HS-27A (cell line): ENCODE data around the gene HSFX3.
"Not testable (repeated sequence)": the region's sequence is repeated elsewhere in the genome, so short reads cannot be mapped to it uniquely, and the experiment has no call there.

Source experiments
- DNase-seq: peaks from one replicate; pipeline ENCODE4 v3.0.0-alpha.2; 2012; ENCODE audit warnings: low read depth, missing footprints

HSFX3 gene

DNA sequence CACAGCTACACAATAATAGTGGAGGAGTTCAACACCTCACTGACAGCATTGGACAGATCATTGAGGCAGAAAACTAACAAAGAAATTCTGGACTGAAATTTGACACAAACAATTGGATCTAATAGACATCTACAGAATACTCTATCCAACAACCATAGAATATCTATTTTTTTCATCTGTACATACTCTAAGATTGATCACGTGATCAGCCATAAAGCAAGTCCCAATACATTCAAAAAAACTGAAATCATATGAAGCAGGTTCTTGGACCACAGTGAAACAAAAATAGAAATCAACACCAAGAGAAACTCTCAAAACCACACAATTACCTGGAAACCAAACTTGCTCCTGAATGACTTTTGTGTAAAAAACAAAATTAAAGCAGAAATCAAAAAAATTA, 32.4 kb downstream of the HSFX3 start:
- no peak for DNase-seq

DNA sequence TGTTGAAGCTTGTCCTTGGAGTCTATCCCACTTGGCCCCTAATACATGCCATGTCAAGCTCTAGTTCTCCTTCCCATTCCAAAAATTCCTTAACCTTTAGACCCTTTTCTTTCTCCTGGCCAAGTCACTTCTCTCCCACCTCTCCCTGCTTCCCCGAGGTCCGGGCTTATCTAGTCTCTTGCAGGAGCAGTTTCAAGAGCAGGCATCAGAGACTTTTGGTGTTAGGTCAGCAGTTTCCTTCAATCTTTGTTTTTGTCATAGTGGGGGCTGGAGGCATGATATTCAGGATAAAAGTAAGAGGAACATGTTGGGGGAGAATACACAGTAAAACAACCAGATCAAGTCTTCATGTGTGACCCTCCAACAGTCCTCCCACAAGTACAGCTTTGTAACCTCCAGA, 33.1 kb downstream of the HSFX3 start:
- DNase-seq, result no peak

DNA sequence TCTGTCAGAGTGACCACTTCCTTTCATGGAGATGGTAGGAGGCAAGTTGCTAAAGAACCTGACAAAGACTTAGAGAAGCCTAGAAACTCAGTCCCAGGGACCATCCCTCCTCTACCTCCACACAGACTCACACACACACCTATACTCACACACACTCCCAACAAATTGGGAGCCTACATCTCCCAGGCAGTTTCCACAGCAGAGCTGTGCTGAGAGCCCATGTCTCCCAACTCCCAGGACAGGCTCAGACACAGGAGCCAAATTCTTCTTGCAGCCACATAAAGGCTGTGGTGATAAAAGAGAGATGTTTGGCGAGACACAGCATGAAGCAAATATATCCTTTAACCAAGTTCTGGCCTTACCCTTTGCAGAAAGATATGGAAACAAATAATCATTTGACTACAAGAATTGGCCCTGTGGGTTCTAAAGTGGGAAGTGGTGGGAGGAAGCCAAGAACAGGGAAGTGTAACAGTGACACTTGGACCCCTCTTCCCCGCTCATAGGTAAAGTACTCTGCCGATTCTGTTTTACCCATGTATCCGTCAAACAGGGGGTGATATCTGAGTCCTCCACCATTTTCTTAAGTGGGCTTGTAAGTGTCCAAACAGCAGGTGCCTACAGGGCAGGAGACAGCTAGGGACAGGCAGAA, 33.6 kb downstream of the HSFX3 start:
- DNase-seq, result no peak

DNA sequence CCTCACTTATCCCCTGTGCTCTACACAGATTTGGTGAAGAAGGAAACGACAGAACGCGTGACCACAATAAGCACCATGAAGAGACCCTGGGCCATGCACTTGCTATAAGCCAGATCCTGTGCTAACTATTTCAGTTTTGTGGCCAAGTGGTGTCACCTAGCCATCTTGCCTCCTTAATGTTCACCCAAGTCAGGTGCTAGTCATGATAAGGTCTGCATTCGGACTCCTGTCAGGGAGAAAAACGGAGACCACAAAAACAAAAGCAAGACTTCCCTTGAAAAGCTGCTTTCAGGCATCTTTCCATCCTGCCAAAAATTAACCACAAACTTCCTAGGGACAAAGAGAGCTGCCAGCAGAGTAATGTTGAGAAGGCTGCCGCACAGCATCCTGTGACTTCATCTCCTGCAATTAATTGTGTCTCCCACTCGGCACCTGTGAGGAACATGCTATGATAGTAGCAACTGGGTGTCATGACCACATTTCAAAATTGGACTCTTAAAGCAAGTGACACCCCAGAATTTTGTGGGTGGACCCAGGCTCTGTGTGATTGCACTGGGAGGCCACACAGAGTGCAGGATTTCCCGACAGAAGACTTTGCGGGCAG, 35.8 kb downstream of the HSFX3 start:
- DNase-seq, result no peak

DNA sequence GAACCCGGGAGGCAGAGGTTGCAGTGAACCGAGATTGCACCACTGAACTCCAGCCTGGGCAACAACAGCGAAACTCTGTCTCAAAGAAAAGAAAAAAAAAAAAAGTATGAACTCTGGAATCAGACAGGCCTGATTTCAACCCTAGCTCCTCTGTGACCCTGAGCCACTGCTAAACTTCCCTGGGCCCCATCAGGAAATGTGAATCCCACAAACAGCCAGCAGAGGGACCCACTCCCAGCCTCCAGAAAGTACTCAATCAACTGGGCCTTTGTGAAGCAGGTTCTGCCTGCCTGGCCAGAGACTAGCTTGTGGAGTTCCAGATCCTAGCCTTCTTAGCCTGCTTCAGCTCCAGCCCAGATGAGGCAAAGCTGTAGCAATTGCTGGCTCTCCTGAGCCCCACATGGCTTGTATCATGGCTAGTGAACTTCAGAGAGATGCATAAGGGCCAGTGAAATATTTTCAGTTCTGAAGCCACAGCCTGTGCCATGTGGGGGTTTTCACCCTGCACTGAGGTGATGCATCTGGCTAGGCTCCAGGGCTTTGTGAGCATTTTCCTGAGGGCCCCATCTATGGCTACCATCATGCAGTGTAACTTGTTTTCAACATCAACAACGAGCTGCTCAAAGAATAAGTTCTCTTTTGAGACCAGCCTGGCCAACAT, 37.4 kb downstream of the HSFX3 start:
- no peak for DNase-seq

DNA sequence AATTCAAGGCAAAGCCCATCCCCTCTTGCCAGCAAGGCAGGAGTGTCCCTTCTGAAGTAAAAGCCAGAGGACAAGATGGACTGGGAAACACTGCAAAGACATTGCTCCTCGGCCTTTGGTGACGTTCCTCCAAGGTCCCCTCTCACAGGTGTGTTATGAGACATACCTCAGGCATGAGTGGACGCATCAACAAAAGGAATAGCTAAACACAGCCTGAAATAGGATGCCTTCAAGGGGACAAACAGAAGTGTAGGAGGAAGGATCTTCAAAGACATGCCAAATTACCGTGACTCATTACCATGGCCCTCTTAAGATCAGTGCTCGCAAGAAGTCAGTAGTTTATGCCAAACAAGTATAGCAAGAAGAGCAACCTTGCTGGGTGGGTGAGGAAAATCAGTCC, 38.6 kb downstream of the HSFX3 start:
- DNase-seq, result no peak

DNA sequence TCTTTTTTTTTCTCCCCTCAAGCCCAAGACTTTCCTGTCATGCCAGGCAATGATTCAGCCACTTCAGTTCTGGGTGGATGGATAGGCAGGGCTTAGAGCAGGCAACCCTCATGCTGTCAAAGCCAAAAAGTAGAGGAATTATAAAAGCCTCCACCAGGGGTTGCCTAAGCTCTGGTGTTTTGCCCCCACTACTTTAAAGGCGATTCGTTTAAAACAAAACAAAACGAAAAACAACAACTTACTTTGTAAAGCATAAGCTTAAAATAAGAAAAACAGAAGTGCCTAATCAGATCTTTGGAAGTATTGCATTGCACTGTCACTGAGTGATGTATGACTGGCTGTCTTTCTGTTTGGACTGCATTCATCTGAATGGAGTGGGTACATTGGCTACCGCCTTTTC, 39.3 kb downstream of the HSFX3 start:
- DNase-seq, result no peak

DNA sequence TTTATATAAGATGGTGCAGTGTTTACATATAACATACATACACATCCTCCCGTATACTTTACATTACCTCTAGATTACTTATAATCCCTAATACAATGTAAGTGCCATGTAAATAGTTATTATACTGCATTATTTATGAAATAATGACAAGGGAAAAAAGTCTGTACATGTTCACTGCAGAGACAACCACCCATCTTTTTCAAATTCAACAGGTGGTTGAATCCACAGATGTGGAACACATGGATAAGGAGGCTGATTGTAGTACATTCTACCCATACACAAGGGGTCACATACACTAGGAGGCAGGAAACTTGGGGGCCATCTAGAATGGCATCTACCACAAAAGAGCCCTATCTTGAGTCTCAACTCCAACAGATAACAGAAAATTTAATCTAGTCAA, 41.3 kb downstream of the HSFX3 start:
- DNase-seq, result no peak

DNA sequence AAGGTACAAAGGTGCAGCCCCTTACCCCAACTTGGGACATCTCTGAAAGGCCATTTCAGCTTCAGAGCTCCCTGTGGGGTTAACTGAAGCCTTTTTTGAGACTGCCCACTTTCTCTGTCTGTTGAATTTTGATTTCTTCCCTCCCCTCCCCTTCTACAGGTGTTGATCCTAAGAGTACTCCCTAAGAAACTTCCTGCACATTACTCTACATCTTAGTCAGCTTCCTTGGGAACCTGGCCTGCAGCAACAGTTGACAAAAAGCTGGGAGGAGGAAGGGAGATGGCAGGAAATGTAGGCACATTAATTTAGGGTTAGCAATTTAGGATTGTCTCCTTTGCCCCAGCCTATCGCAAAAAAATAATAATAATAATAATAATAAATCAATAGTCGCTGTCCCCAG, 43.4 kb downstream of the HSFX3 start:
- no peak for DNase-seq

DNA sequence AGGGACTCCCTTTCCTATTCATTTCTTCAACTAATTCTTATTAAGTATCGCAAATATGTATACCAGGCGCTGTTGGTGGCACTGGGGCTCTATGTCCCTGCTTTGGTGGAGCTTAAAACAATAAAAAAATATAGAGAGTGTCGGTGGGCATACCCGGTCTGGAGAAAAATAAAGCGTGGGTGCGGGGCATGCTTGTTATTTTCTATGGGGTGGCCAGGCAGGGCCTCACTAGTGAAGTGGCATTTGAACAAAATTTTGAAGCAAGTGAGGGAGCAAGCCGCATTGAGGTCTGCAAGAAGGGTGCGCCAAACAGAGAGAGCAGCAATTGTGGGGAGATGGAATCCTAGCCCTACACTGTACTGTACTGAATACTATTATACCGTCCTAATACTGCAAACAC, 44.1 kb downstream of the HSFX3 start:
- DNase-seq, result no peak

DNA sequence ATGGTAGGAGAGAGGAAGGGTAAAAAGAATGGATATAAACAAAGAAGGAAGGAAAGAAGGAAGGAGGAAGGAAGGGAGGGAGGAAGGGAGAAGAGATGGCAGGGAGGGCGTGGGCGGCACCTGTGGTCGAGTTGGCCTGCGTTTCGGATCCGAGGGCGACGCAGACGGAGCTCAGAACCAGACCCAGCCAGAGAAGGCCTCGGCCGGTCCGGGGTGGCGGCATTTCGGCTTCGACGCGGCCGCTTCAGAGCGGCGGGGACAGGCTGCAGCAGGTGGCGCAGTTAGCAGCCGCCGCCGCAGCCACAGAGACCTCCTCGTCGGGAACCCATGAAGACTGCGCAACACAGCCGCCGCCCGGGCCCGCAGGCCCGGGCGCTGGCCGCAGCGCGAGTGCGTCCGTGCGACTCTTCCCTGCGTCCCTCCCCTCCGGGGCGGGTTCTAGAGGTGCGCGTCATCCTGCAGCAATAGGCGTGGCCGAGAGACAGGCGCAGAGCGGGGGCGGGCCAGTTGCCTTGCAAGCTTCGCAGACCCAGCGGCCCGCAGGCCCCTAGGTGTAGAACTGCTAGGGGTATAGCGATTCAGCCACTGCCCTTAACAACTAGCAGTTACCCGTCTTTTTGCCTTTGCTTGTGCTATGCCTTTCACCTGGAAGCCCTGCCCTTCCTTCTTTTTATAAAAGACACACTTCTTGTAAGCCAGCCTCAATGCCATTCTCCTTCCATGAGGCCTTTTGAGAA, 44.6 kb downstream of the HSFX3 start, which contains the start of gene IDS:
Gene IDS (minus strand): TSS at position 392 of the 737 bp plus-strand sequence. CDS start 169 bp downstream, at position 223.
- peak; percentile 51 for DNase-seq

DNA sequence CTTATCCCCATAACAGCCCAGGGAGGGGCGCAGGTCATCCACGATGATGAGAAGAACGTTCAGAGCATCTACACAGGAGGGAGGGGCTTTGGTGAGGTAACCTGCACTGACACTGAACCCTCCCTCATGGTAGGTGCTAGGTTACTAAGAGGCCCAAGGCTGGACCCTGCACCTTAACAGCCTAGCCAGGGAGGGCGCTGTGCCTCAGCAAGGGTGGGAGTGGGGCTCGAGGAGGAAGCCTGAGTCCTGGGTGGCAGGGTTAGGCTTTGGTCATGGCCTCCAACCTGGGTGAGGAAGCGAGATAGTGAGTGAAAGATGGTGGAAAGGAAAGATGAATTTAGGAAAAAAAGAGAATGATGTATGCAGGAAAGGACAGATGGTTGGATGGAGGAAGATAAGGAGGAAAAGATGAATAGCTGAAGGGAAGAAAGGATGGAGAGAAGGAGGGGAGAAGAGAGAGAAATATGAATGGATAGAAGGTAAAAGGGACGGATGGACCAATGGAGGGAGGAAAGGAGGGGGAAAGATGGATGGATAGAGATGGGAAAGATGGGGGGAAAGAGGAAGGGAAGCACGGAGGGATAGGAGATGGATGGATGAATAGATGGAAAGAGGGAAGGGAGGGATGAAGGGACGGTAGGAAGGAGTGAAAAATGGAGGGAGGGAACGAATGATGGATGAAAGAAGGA, 45.4 kb downstream of the HSFX3 start:
- DNase-seq, result no peak

DNA sequence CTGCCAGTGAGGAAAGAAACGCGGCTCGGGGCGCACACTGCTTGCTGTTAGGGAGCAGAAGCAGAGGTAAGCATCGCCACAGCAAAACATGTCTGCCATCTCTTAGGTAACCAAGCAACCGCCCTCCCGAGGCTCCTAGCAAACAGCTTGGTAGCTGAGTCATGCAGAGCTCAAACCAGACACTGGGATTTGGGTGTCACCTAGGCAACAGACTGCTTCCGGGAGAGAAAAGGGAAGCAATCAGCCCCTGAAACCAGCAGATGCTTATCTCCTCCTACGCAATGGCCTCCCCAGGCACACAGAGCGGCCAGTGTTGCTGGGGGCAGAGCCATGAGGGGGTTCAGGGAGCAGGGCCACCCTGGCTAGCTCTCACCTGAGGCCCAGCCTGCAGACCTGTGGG, 46.3 kb downstream of the HSFX3 start:
- not testable (repeated sequence) for DNase-seq

DNA sequence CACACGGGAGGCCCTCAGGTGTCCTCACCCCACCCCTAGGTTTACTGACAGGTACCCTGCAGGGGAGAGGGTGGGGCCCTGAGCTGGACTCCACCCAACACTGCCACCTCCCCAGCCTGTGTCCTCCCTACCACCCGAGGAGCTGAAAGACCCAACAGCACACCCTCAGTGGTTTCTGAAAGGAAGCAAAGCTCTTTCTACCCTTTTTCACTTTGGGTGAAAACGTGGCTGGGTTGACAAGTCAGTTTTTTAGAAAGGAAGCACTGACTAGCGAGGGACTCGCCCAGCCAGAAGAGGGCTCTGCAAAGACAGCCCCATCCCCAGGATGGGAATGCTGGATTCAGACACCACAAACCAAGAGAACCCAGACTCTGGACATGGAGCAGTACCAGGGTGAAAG, 46.8 kb downstream of the HSFX3 start:
- not testable (repeated sequence) for DNase-seq

DNA sequence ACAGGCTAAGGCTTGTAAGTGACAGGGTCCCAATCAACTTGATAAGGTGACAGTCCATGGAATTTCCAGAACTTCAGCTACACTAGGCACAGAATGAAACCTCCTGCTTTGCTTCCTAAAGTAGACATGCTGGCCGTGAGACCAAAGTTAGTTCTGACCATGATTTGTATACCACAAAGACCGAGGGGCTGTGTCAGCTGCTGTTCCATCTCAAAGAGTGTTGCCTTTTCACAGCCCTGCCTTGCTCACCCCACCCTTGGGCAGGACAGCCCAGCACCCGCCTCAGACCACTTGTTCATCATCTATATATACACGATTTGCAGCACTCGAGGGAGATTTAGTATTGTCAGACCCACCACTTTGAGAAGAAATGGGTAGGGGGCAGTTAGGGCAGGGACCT, 50.0 kb downstream of the HSFX3 start:
- no peak for DNase-seq

DNA sequence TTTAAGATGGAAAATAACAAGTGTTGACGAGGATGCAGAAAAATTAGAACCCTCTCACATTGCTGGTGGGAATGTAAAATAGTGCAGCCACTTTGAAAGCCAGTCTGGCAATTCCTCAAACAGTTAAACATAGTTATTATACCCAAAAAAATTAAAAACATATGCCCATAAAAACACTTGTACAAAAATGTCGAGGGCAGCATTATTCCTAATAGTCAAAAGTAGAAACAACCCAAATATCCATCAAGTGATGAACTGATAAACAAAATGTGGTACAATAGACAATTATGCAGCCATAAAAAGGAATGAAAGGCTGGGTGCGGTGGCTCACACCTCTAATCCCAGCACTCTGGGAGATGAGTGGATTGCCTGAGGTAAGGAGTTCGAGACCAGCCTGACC, 51.0 kb downstream of the HSFX3 start:
- no peak for DNase-seq
